ENCODE measurements around the gene UPF2.

GRCh38 chr10:12013926-12014325, 28.7 kb downstream of the UPF2 start:
- TF ChIP-seq BHLHE40 (IDR thresholded peaks at IDR 0.05; ENCODE audit: low read depth, low read length) (no peak), POLR2A (IDR thresholded peaks at IDR 0.05; ENCODE audit: low read depth, low read length) (no peak), CHD1 (IDR thresholded peaks at IDR 0.05; ENCODE audit: low read depth, low read length) (no peak), CTCF (conservative IDR thresholded peaks at IDR 0.05; ENCODE audit: low read depth, low read length) (no peak), MXI1 (IDR thresholded peaks at IDR 0.05; ENCODE audit: borderline replicate concordance, low read depth, low read length) (no peak), NFE2L2 (IDR thresholded peaks at IDR 0.05; ENCODE audit: low read depth, low read length) (no peak), RCOR1 (IDR thresholded peaks at IDR 0.05; ENCODE audit: insufficient replicate concordance, low read length) (no peak), USF2 (IDR thresholded peaks at IDR 0.05; ENCODE audit: low read depth, low read length) (no peak), CEBPB (IDR thresholded peaks at IDR 0.05; ENCODE audit: low read depth, low read length) (no peak)
